Activated naive CD4-positive, alpha-beta T cell treated with anti-CD3 and anti-CD28 coated beads, Interleukin-2, amount 50 U/mL, for 16 hours (primary cell): ENCODE results near the gene IQGAP1.

Source experiments
- DNase-seq: peaks from one replicate; pipeline ENCODE4 v3.0.0-alpha.2; 2020

The IQGAP1 gene

GRCh38 chr15:90539789-90540188 lies 151.7 kb downstream of the IQGAP1 start:
- peak; percentile 57 for DNase-seq

- no peak for DNase-seq
Observed at GRCh38 chr15:90540768-90541167, 152.7 kb downstream of the IQGAP1 start.

- DNase-seq = peak; percentile 35
Observed at GRCh38 chr15:90545095-90545494, 157.1 kb downstream of the IQGAP1 start.

- DNase-seq = no peak
Observed at GRCh38 chr15:90547540-90547939, 159.5 kb downstream of the IQGAP1 start.

GRCh38 chr15:90550919-90551318 lies 162.9 kb downstream of the IQGAP1 start:
- DNase-seq = no peak
